ENCODE measurements around the gene PRKCZ. TPM values are rescaled to one million over a fixed set of nuclear protein-coding genes. Genes with fewer than 3 reads are reported as not detected.

PRKCZ gene
- total RNA-seq, 1 donor from 2014 or later, result 33.4 TPM

DNA sequence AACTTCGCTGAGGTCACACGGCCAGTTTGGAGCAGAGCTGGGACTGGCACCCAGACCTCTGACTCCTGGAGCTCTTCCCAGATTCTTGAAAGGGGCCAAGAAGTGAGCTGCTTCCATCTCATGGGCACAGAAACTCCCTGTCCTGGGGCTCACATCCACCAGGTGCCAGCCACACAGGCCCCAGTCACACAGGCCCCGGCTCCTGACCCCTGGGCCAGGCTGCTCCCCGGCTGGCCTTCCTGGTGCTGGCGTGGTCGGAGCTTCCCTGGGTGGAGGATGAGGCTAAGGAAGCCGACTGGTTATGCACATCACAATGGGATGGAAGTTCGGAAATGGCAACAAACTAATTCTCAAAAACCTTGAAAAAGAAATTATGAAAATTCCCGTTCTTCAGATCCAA, 34.1 kb upstream of the PRKCZ start:
- TF ChIP-seq EZH2phosphoT487 (IDR thresholded peaks at IDR 0.05) (no peak), EZH2 (IDR thresholded peaks at IDR 0.05) (no peak), CTCF (IDR thresholded peaks at IDR 0.05) (no peak)
- Histone ChIP-seq H3K27me3 (peaks cover 63% of the 10 kb centered on the region), H3K27ac (no peak overlapping the region), H3K9ac (no peak overlapping the region), H2AFZ (replicated peaks) (no peak overlapping the region), H3K79me2 (ENCODE audit: low read depth) (no peaks in the 10 kb centered on the region), H4K20me1 (ENCODE audit: low read depth) (peaks cover 24% of the 10 kb centered on the region), H3K36me3 (no peaks in the 10 kb centered on the region), H3K4me1 (peaks cover 9% of the 10 kb centered on the region), H3K4me2 (no peak overlapping the region), H3K9me3 (ENCODE audit: low read depth) (no peaks in the 10 kb centered on the region), H3F3A (ENCODE audit: low read depth) (peaks cover 14% of the 10 kb centered on the region), H3K4me3 (no peak overlapping the region)
- Mint-ChIP-seq H3K4me3 (no peak overlapping the region), H3K27ac (no peak overlapping the region), H3K36me3 (peaks cover 3% of the 10 kb centered on the region), H3K27me3 (ENCODE audit: insufficient read depth, low read depth) (peaks cover 25% of the 10 kb centered on the region), H3K4me1 (peaks cover 15% of the 10 kb centered on the region), H3K9me3 (peaks cover 2% of the 10 kb centered on the region)
- DNase-seq (ENCODE audit: low spot score), result no peak

- Histone ChIP-seq H4K20me1 (ENCODE audit: low read depth) (peaks cover 27% of the 10 kb centered on the region), H3K4me3 (peak overlapping the region; percentile 13), H3K9ac (no peak overlapping the region), H3K27ac (no peak overlapping the region), H3F3A (ENCODE audit: low read depth) (peaks cover 14% of the 10 kb centered on the region), H3K27me3 (peaks cover 81% of the 10 kb centered on the region), H3K36me3 (no peaks in the 10 kb centered on the region), H3K4me1 (peaks cover 9% of the 10 kb centered on the region), H2AFZ (replicated peaks) (no peak overlapping the region), H3K9me3 (ENCODE audit: low read depth) (no peaks in the 10 kb centered on the region), H3K79me2 (ENCODE audit: low read depth) (no peaks in the 10 kb centered on the region), H3K4me2 (peak overlapping the region; percentile 64)
- Mint-ChIP-seq H3K9me3 (peaks cover 2% of the 10 kb centered on the region), H3K36me3 (peaks cover 3% of the 10 kb centered on the region), H3K4me1 (peaks cover 15% of the 10 kb centered on the region), H3K27me3 (ENCODE audit: insufficient read depth, low read depth) (peaks cover 33% of the 10 kb centered on the region), H3K4me3 (peak overlapping the region; percentile 86), H3K27ac (peak overlapping the region; percentile 69)
- TF ChIP-seq CTCF (IDR thresholded peaks at IDR 0.05), result no peak
- DNase-seq (ENCODE audit: low spot score), result peak; percentile 30
These were observed 31.7 kb upstream of the PRKCZ start for GRCh38 chr1:2018217-2019171.

DNA sequence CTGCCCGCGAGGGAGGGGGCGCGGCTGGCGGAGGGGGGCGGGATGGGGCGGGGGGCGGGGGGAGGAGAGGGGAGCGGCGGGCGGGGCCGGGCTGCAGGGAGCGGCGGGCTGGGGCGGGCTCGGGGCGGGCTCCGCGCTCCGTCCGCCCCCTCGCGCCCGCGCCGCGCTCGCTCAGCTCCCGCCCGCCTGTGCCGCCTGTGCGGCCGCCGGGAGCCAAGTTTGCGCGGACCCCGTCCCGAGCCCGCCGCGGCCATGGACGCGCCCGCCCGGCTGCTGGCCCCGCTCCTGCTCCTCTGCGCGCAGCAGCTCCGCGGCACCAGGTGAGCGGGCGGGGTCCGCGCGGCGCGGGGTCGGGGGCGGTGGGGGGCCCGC, 31.1 kb upstream of the PRKCZ start, which contains the start of gene GABRD:
Gene GABRD (plus strand): TSS at position 174 of the 372 bp plus-strand sequence. CDS start 79 bp downstream, at position 253.
- Histone ChIP-seq H3K79me2 (ENCODE audit: low read depth) (no peaks in the 10 kb centered on the region), H3K4me2 (peak within 1 kb of the TSS; percentile 77), H3K4me1 (peaks cover 9% of the 10 kb centered on the region), H3K27me3 (peaks cover 81% of the 10 kb centered on the region), H3F3A (ENCODE audit: low read depth) (peaks cover 14% of the 10 kb centered on the region), H3K4me3 (peak within 1 kb of the TSS; percentile 36), H2AFZ (replicated peaks) (no peak within 1 kb of the TSS), H3K9ac (no peak within 1 kb of the TSS), H4K20me1 (ENCODE audit: low read depth) (peaks cover 27% of the 10 kb centered on the region), H3K27ac (no peak within 1 kb of the TSS), H3K36me3 (no peaks in the 10 kb centered on the region), H3K9me3 (ENCODE audit: low read depth) (no peaks in the 10 kb centered on the region)
- Mint-ChIP-seq H3K27ac (peak within 1 kb of the TSS; percentile 69), H3K4me1 (peaks cover 15% of the 10 kb centered on the region), H3K4me3 (peak within 1 kb of the TSS; percentile 86), H3K36me3 (peaks cover 3% of the 10 kb centered on the region), H3K27me3 (ENCODE audit: insufficient read depth, low read depth) (peaks cover 33% of the 10 kb centered on the region), H3K9me3 (peaks cover 2% of the 10 kb centered on the region)
- TF ChIP-seq EZH2 (IDR thresholded peaks at IDR 0.05) (no peak), EZH2phosphoT487 (IDR thresholded peaks at IDR 0.05) (no peak), CTCF (IDR thresholded peaks at IDR 0.05) (no peak)
- peak; percentile 68 for DNase-seq (ENCODE audit: low spot score)

All from neural progenitor cell (in vitro differentiated cells).